H9 (cell line): ENCODE results near the gene CHID1. TPM values are rescaled to one million over a fixed set of nuclear protein-coding genes. Genes with fewer than 3 reads are reported as not detected.

Experiments
- DNase-seq: peaks from one replicate; pipeline ENCODE4 v3.0.0-alpha.2; 2017
- H2AFZ ChIP-seq: one replicate; pipeline ENCODE4 v1.6.1; 2013; ENCODE audit warnings: mild to moderate bottlenecking, low read length, control low read depth, moderate library complexity
- H2AK5ac ChIP-seq: 2 replicates; pipeline ENCODE4 v1.6.1; 2013; ENCODE audit warnings: low read length, control low read depth, mixed read lengths; ENCODE audit not compliant: insufficient read length
- H2BK120ac ChIP-seq: one replicate; pipeline ENCODE4 v1.6.1; 2013; ENCODE audit warnings: low read depth, mild to moderate bottlenecking, low read length, control low read depth, inconsistent platforms; ENCODE audit not compliant: poor library complexity, severe bottlenecking
- H2BK12ac ChIP-seq: 2 replicates; pipeline ENCODE4 v1.6.1; 2013; ENCODE audit warnings: low read length, control low read depth, mixed read lengths, low read depth; ENCODE audit not compliant: insufficient read length
- H2BK15ac ChIP-seq: 2 replicates; pipeline ENCODE4 v1.6.1; 2013; ENCODE audit warnings: low read depth, low read length, control low read depth
- H2BK20ac ChIP-seq: one replicate; pipeline ENCODE4 v1.6.1; 2013; ENCODE audit warnings: low read depth, mild to moderate bottlenecking, low read length, control low read depth, inconsistent platforms; ENCODE audit not compliant: poor library complexity, severe bottlenecking
- H2BK5ac ChIP-seq: 2 replicates; pipeline ENCODE4 v1.6.1; 2013; ENCODE audit warnings: low read length, control low read depth, mixed read lengths; ENCODE audit not compliant: insufficient read length
- H3K14ac ChIP-seq: 2 replicates; pipeline ENCODE4 v1.6.1; 2013; ENCODE audit warnings: low read length, control low read depth; ENCODE audit not compliant: insufficient read depth
- H3K18ac ChIP-seq: 2 replicates; pipeline ENCODE4 v1.6.1; 2013; ENCODE audit warnings: low read depth, mild to moderate bottlenecking, mixed read lengths, low read length, control low read depth; ENCODE audit not compliant: insufficient read length
- H3K23ac ChIP-seq: 2 replicates; pipeline ENCODE4 v1.6.1; 2013; ENCODE audit warnings: low read length, control low read depth, mixed read lengths, low read depth; ENCODE audit not compliant: insufficient read length
- H3K23me2 ChIP-seq: 2 replicates; pipeline ENCODE4 v1.6.1; 2013; ENCODE audit warnings: low read depth, mild to moderate bottlenecking, mixed read lengths, low read length, control low read depth; ENCODE audit not compliant: insufficient read length, poor library complexity, severe bottlenecking
- H3K27ac ChIP-seq: 2 replicates; pipeline ENCODE4 v1.5.1; 2013; ENCODE audit warnings: low read length, control low read depth, mixed read lengths, low read depth; ENCODE audit not compliant: insufficient read length
- H3K27me3 ChIP-seq: 2 replicates; pipeline ENCODE4 v1.6.1; 2013; ENCODE audit warnings: low read length, control low read depth, inconsistent platforms; ENCODE audit not compliant: insufficient read depth
- H3K4ac ChIP-seq: 2 replicates; pipeline ENCODE4 v1.6.1; 2013; ENCODE audit warnings: low read depth, mild to moderate bottlenecking, control low read depth, inconsistent platforms, low read length, moderate library complexity
- H3K4me1 ChIP-seq: 2 replicates; pipeline ENCODE4 v1.6.1; 2013; ENCODE audit warnings: low read length, control low read depth, inconsistent platforms; ENCODE audit not compliant: insufficient read depth
- H3K4me2 ChIP-seq: 2 replicates; pipeline ENCODE4 v1.6.1; 2013; ENCODE audit warnings: low read length, control low read depth, mixed read lengths; ENCODE audit not compliant: insufficient read length, insufficient read depth
- H3K56ac ChIP-seq: 2 replicates; pipeline ENCODE4 v1.6.1; 2013; ENCODE audit warnings: low read depth, mild to moderate bottlenecking, mixed read lengths, low read length, control low read depth; ENCODE audit not compliant: insufficient read length
- H3K79me1 ChIP-seq: 2 replicates; pipeline ENCODE4 v1.6.1; 2013; ENCODE audit warnings: low read depth, mild to moderate bottlenecking, moderate library complexity, low read length, control low read depth, inconsistent platforms; ENCODE audit not compliant: insufficient read depth, poor library complexity, severe bottlenecking
- H3K79me2 ChIP-seq: 2 replicates; pipeline ENCODE4 v1.6.1; 2013; ENCODE audit warnings: low read length, control low read depth, inconsistent platforms; ENCODE audit not compliant: insufficient read depth
- H3K9ac ChIP-seq: 2 replicates; pipeline ENCODE4 v1.6.1; 2013; ENCODE audit warnings: low read length, control low read depth, mixed read lengths; ENCODE audit not compliant: insufficient read length; ENCODE audit errors: extremely low read depth
- H3K9me3 ChIP-seq: one replicate; pipeline ENCODE4 v1.6.1; 2013; ENCODE audit warnings: low read depth, low read length, inconsistent platforms; ENCODE audit not compliant: control insufficient read depth
- H3T11ph ChIP-seq: one replicate; pipeline ENCODE4 v1.6.1; 2013; ENCODE audit warnings: mild to moderate bottlenecking, low read length, control low read depth, inconsistent platforms
- H4K20me1 ChIP-seq: one replicate; pipeline ENCODE4 v1.6.1; 2013; ENCODE audit not compliant: control insufficient read depth, insufficient read length, insufficient read depth
- H4K5ac ChIP-seq: 2 replicates; pipeline ENCODE4 v1.6.1; 2013; ENCODE audit warnings: low read depth, mild to moderate bottlenecking, mixed read lengths, low read length, control low read depth; ENCODE audit not compliant: insufficient read length
- H4K8ac ChIP-seq: replicated peaks from 2 replicates; pipeline ENCODE4 v1.6.1; 2013; ENCODE audit warnings: low read length, control low read depth, mixed read lengths, low read depth; ENCODE audit not compliant: insufficient read length
- H4K91ac ChIP-seq: 2 replicates; pipeline ENCODE4 v1.6.1; 2013; ENCODE audit warnings: low read depth, mild to moderate bottlenecking, moderate library complexity, mixed read lengths, low read length, control low read depth; ENCODE audit not compliant: insufficient read length
- H3K27ac Mint-ChIP-seq, 3 experiments: 2 replicates in 2 of 3; 3 replicates in 1 of 3; pipeline ENCODE4 v1.8.0; 2020 to 2021; ENCODE audit warnings: mixed read lengths in 3 of 3, mild to moderate bottlenecking in 1 of 3, moderate library complexity in 1 of 3
- H3K27me3 Mint-ChIP-seq: 2 replicates; pipeline ENCODE4 v1.8.0; 2021; ENCODE audit warnings: low read depth, mild to moderate bottlenecking, moderate library complexity, mixed read lengths
- H3K36me3 Mint-ChIP-seq, 3 experiments: 2 replicates in 2 of 3; 3 replicates in 1 of 3; pipeline ENCODE4 v1.8.0; 2020 to 2021; ENCODE audit warnings: low read depth in 3 of 3, mixed read lengths in 3 of 3; ENCODE audit not compliant: insufficient read depth in 1 of 3
- H3K4me1 Mint-ChIP-seq, 2 experiments: 2 replicates each; pipeline ENCODE4 v1.8.0; 2020; ENCODE audit warnings: mixed read lengths in 2 of 2
- H3K4me3 Mint-ChIP-seq, 2 experiments: 2 replicates in 1 of 2; 3 replicates in 1 of 2; pipeline ENCODE4 v1.8.0; 2020 to 2021; ENCODE audit warnings: mild to moderate bottlenecking in 2 of 2, mixed read lengths in 2 of 2, moderate library complexity in 1 of 2
- H3K9me3 Mint-ChIP-seq, 2 experiments: 2 replicates in 1 of 2; 3 replicates in 1 of 2; pipeline ENCODE4 v1.8.0; 2020; ENCODE audit warnings: mild to moderate bottlenecking in 2 of 2, mixed read lengths in 2 of 2, moderate library complexity in 1 of 2
- CTCF ChIP-seq: fragments of 200-600 bp; sonication (generic); conservative IDR thresholded peaks from 3 replicates; pipeline ENCODE4 v1.8.0; 2021; ENCODE audit warnings: antibody characterized with exemption, mild to moderate bottlenecking
- WGBS: extraction: QIAGEN DNeasy Blood & Tissue Kit; methylation state at CpG from one replicate; pipeline ENCODE4 v1.1.7; 2013; ENCODE audit warnings: missing lambda C conversion rate, low lambda C conversion rate, mixed read lengths; ENCODE audit not compliant: insufficient read length; ENCODE audit errors: extremely low coverage; 5-methylcytosine and 5-hydroxymethylcytosine counted together
- total RNA-seq: library from RNA; stranded (reverse); gene quantifications from 2 replicates; pipeline ENCODE4 v1.2.1, GENCODE V29; 2021

CHID1 gene
- total RNA-seq, 1 experiment from 2014 or later = 89.4 TPM

- H3K9me3 Mint-ChIP-seq = no peaks in the 10 kb centered on the region; a peak in 1 of 5 replicates
- Histone ChIP-seq H2BK15ac (no peak overlapping the region), H3K23me2 (peaks cover 10% of the 10 kb centered on the region), H2AFZ (no peak overlapping the region), H3K79me2 (peaks cover 3% of the 10 kb centered on the region; the same call in 1 of the 2 replicates), H4K5ac (no peak overlapping the region), H2BK120ac (no peak overlapping the region), H4K8ac (no peak overlapping the region), H4K20me1 (peaks cover 3% of the 10 kb centered on the region), H3T11ph (no peak overlapping the region), H3K27ac (no peak overlapping the region), H3K27me3 (no peaks in the 10 kb centered on the region), H2AK5ac (no peak overlapping the region), H3K79me1 (peaks cover 6% of the 10 kb centered on the region), H4K91ac (no peak overlapping the region), H3K23ac (no peak overlapping the region), H3K4ac (no peak overlapping the region), H3K9ac (no peak overlapping the region), H2BK5ac (no peak overlapping the region), H3K18ac (no peak overlapping the region), H3K4me2 (no peak overlapping the region), H2BK20ac (no peak overlapping the region), H3K4me1 (no peaks in the 10 kb centered on the region), H3K56ac (no peak overlapping the region), H3K14ac (no peak overlapping the region), H3K9me3 (no peaks in the 10 kb centered on the region), H2BK12ac (no peak overlapping the region)
- no peak for DNase-seq
- WGBS = no CpG with 5 or more reads among the region's 7 CpGs
- no peak for TF ChIP-seq CTCF
- H3K4me1 Mint-ChIP-seq = peaks cover 0 to 7% of the 10 kb centered on the region in 2 experiments; a peak in 2 of 4 replicates
- H3K27ac Mint-ChIP-seq = no peak overlapping the region
- no peaks in the 10 kb centered on the region for H3K27me3 Mint-ChIP-seq
- H3K36me3 Mint-ChIP-seq = peaks cover 24 to 70% (median 58%) of the 10 kb centered on the region in 3 experiments; a peak in 6 of 7 replicates
- no peak overlapping the region for H3K4me3 Mint-ChIP-seq
These were observed 4.7 kb downstream of the CHID1 start for GRCh38 chr11:905952-906351.
